ENCODE results near the gene CBX1. TPM values are rescaled to one million over a fixed set of nuclear protein-coding genes. Genes with fewer than 3 reads are reported as not detected.

CBX1 gene
- total and polyA plus RNA-seq, 2 experiments from 2014 or later, result 127 to 223 TPM

DNA sequence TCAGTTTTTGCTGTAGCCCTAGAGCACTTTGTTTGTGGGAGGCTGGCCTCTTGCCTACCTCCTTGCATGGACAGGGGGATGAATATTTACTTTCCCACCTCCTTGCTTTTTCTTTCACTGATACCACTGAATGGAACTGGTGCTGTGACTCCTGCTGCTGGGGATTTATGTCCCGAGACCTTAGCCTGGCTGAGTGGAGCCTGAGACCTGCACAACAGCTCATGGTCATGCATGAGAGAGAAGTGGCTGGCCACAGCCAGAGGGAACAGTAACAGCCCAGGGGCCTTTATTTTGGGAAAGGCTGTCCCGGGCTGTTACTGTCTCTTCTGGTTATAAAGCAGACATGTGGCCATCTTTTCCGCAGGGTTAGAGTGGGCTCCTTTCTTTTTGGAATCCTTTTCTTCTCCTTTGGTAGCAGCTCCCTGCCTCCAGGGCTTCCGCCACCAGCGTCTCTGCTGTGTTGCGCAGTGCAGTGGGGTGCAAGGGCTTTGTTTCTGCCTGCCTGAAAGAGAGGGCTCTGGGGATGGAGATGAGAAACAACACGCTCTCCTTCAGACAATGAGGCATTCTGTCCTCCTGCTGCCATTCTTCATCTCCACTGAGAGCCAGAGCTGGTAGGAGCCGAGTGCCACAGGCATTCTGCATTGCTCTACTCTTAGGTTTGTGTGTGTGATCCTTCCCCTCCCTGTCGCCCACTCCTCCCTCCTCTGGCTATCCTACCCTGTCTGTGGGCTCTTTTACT, 20.8 kb upstream of the CBX1 start:
- no peak overlapping the region for H3K4me3 Mint-ChIP-seq
- H4K20me1 ChIP-seq (replicated peaks; ENCODE audit: insufficient read depth), result 0 out of 2 replicates have a peak, but pooled peaks cover 5% of the 10 kb centered on the region
- no peaks in the 10 kb centered on the region for H3K27me3 Mint-ChIP-seq (ENCODE audit: insufficient read depth, low read depth, poor library complexity)
- H3K27ac Mint-ChIP-seq, result no peak overlapping the region
- no peaks in the 10 kb centered on the region for H3K9me2 ChIP-seq (ENCODE audit: insufficient read depth)
- no peak overlapping the region for H2AFZ ChIP-seq
- H3K36me3 Mint-ChIP-seq (ENCODE audit: low read depth), result peaks cover 38% of the 10 kb centered on the region
- no peak overlapping the region for H3K27ac ChIP-seq (ENCODE audit: low read depth)
- no peak overlapping the region for H3K4me3 ChIP-seq
- H3K27me3 ChIP-seq (ENCODE audit: insufficient read depth), result no peaks in the 10 kb centered on the region
- no peak overlapping the region for H3K4me2 ChIP-seq
- H3K36me3 ChIP-seq (ENCODE audit: insufficient read depth), result peaks cover 2% of the 10 kb centered on the region
- H3K79me2 ChIP-seq (replicated peaks; ENCODE audit: insufficient read depth), result no peaks in the 10 kb centered on the region
- no peak for ATAC-seq
- H3F3A ChIP-seq (replicated peaks; ENCODE audit: low read depth), result peaks cover 4% of the 10 kb centered on the region; the same call in 1 of the 2 replicates
- no peaks in the 10 kb centered on the region; the same call in 1 of the 2 replicates for H3K4me1 ChIP-seq (ENCODE audit: insufficient read depth)
- no peak for DNase-seq (ENCODE audit: low spot score)
- no peaks in the 10 kb centered on the region for H3K9me3 Mint-ChIP-seq
- TF ChIP-seq EZH2 (IDR thresholded peaks at IDR 0.05; ENCODE audit: low read depth, unreplicated experiment), result no peak
- peaks cover 3% of the 10 kb centered on the region for H3K4me1 Mint-ChIP-seq

DNA sequence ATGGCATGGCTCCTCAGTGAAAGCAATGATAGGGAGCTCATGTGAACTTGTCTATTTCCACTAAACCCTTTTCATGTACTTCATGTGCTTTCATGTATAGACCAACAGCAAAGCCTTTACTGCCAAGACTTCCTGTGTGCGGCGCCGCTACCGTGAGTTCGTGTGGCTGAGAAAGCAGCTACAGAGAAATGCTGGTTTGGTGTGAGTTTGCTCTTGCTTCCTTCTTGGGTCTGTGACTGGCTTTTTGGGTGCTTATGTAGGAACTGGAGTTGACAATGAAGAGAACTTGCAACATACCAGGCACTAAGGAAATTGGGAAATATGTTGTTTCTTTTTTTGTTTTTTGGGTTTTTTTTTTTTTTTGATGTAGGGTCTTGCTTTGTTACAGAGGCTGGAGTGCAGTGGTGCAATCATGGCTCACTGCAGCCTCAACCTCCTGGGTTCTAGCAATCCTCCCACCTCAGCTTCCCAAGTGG, 12.0 kb upstream of the CBX1 start:
- peaks cover 22% of the 10 kb centered on the region; the same call in 2 of the 3 replicates for H3K36me3 Mint-ChIP-seq (ENCODE audit: low read depth)
- Histone ChIP-seq H3K9me2 (ENCODE audit: insufficient read depth) (no peaks in the 10 kb centered on the region), H3K79me2 (replicated peaks; ENCODE audit: insufficient read depth) (peaks cover 52% of the 10 kb centered on the region), H3K36me3 (ENCODE audit: insufficient read depth) (peaks cover 3% of the 10 kb centered on the region; the same call in 1 of the 2 replicates), H3K4me1 (ENCODE audit: insufficient read depth) (peaks cover 15% of the 10 kb centered on the region), H3K27me3 (ENCODE audit: insufficient read depth) (no peaks in the 10 kb centered on the region), H3K27ac (ENCODE audit: low read depth) (no peak overlapping the region), H4K20me1 (replicated peaks; ENCODE audit: insufficient read depth) (peaks cover 16% of the 10 kb centered on the region), H2AFZ (no peak overlapping the region), H3K4me2 (no peak overlapping the region), H3K4me3 (no peak overlapping the region), H3F3A (replicated peaks; ENCODE audit: low read depth) (no peaks in the 10 kb centered on the region)
- H3K9me3 Mint-ChIP-seq, result no peaks in the 10 kb centered on the region
- DNase-seq (ENCODE audit: low spot score), result no peak
- ATAC-seq, result no peak
- H3K27ac Mint-ChIP-seq, result no peak overlapping the region
- H3K4me1 Mint-ChIP-seq, result peaks cover 12% of the 10 kb centered on the region
- H3K4me3 Mint-ChIP-seq, result no peak overlapping the region
- H3K27me3 Mint-ChIP-seq (ENCODE audit: insufficient read depth, low read depth, poor library complexity), result peaks cover 8% of the 10 kb centered on the region
- TF ChIP-seq NANOG (IDR thresholded peaks at IDR 0.05; ENCODE audit: borderline replicate concordance) (no peak), JUNB (IDR thresholded peaks at IDR 0.05; ENCODE audit: unreplicated experiment) (no peak), EZH2 (IDR thresholded peaks at IDR 0.05; ENCODE audit: low read depth, unreplicated experiment) (no peak), ZNF114 (CRISPR knock-in tag; IDR thresholded peaks at IDR 0.05) (no peak), ZNF331 (CRISPR knock-in tag; IDR thresholded peaks at IDR 0.05; ENCODE audit: low read depth) (no peak), POLR2AphosphoS5 (IDR thresholded peaks at IDR 0.05; ENCODE audit: low read depth) (no peak), CREB1 (CRISPR knock-in tag; IDR thresholded peaks at IDR 0.05; ENCODE audit: low read depth) (no peak), EZH2phosphoT487 (IDR thresholded peaks at IDR 0.05; ENCODE audit: unreplicated experiment) (no peak)
- TF ChIP-seq, protein P1, sequence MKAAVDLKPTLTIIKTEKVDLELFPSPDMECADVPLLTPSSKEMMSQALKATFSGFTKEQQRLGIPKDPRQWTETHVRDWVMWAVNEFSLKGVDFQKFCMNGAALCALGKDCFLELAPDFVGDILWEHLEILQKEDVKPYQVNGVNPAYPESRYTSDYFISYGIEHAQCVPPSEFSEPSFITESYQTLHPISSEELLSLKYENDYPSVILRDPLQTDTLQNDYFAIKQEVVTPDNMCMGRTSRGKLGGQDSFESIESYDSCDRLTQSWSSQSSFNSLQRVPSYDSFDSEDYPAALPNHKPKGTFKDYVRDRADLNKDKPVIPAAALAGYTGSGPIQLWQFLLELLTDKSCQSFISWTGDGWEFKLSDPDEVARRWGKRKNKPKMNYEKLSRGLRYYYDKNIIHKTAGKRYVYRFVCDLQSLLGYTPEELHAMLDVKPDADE (IDR thresholded peaks at IDR 0.05), result no peak
- TF ChIP-seq, protein P2, sequence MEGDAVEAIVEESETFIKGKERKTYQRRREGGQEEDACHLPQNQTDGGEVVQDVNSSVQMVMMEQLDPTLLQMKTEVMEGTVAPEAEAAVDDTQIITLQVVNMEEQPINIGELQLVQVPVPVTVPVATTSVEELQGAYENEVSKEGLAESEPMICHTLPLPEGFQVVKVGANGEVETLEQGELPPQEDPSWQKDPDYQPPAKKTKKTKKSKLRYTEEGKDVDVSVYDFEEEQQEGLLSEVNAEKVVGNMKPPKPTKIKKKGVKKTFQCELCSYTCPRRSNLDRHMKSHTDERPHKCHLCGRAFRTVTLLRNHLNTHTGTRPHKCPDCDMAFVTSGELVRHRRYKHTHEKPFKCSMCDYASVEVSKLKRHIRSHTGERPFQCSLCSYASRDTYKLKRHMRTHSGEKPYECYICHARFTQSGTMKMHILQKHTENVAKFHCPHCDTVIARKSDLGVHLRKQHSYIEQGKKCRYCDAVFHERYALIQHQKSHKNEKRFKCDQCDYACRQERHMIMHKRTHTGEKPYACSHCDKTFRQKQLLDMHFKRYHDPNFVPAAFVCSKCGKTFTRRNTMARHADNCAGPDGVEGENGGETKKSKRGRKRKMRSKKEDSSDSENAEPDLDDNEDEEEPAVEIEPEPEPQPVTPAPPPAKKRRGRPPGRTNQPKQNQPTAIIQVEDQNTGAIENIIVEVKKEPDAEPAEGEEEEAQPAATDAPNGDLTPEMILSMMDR (conservative IDR thresholded peaks at IDR 0.05; ENCODE audit: low read depth in 2 of 2), result no peak
- TF ChIP-seq, protein P3, sequence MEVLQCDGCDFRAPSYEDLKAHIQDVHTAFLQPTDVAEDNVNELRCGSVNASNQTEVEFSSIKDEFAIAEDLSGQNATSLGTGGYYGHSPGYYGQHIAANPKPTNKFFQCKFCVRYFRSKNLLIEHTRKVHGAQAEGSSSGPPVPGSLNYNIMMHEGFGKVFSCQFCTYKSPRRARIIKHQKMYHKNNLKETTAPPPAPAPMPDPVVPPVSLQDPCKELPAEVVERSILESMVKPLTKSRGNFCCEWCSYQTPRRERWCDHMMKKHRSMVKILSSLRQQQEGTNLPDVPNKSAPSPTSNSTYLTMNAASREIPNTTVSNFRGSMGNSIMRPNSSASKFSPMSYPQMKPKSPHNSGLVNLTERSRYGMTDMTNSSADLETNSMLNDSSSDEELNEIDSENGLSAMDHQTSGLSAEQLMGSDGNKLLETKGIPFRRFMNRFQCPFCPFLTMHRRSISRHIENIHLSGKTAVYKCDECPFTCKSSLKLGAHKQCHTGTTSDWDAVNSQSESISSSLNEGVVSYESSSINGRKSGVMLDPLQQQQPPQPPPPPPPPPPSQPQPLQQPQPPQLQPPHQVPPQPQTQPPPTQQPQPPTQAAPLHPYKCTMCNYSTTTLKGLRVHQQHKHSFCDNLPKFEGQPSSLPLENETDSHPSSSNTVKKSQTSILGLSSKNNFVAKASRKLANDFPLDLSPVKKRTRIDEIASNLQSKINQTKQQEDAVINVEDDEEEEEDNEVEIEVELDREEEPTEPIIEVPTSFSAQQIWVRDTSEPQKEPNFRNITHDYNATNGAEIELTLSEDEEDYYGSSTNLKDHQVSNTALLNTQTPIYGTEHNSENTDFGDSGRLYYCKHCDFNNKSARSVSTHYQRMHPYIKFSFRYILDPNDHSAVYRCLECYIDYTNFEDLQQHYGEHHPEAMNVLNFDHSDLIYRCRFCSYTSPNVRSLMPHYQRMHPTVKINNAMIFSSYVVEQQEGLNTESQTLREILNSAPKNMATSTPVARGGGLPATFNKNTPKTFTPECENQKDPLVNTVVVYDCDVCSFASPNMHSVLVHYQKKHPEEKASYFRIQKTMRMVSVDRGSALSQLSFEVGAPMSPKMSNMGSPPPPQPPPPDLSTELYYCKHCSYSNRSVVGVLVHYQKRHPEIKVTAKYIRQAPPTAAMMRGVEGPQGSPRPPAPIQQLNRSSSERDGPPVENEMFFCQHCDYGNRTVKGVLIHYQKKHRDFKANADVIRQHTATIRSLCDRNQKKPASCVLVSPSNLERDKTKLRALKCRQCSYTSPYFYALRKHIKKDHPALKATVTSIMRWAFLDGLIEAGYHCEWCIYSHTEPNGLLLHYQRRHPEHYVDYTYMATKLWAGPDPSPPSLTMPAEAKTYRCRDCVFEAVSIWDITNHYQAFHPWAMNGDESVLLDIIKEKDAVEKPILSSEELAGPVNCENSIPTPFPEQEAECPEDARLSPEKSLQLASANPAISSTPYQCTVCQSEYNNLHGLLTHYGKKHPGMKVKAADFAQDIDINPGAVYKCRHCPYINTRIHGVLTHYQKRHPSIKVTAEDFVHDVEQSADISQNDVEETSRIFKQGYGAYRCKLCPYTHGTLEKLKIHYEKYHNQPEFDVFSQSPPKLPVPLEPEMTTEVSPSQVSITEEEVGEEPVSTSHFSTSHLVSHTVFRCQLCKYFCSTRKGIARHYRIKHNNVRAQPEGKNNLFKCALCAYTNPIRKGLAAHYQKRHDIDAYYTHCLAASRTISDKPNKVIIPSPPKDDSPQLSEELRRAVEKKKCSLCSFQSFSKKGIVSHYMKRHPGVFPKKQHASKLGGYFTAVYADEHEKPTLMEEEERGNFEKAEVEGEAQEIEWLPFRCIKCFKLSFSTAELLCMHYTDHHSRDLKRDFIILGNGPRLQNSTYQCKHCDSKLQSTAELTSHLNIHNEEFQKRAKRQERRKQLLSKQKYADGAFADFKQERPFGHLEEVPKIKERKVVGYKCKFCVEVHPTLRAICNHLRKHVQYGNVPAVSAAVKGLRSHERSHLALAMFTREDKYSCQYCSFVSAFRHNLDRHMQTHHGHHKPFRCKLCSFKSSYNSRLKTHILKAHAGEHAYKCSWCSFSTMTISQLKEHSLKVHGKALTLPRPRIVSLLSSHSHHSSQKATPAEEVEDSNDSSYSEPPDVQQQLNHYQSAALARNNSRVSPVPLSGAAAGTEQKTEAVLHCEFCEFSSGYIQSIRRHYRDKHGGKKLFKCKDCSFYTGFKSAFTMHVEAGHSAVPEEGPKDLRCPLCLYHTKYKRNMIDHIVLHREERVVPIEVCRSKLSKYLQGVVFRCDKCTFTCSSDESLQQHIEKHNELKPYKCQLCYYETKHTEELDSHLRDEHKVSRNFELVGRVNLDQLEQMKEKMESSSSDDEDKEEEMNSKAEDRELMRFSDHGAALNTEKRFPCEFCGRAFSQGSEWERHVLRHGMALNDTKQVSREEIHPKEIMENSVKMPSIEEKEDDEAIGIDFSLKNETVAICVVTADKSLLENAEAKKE (CRISPR knock-in tag; IDR thresholded peaks at IDR 0.05), result no peak

Data from GM23338 (cell line).